HepG2 (cell line): ENCODE results near the gene RLN3. TPM values are rescaled to one million over a fixed set of nuclear protein-coding genes. Genes with fewer than 3 reads are reported as not detected.

Source experiments
- ATAC-seq: fragments of 200-7000 bp; cut with Tn5 transposase; 3 replicates; pipeline ENCODE4 v1.9.1; 2020; ENCODE audit warnings: mild to moderate bottlenecking, moderate library complexity
- BruUV-seq: library from RNA; stranded (reverse); fragments of 400-500 nt; replicated peaks from 2 replicates; lab custom pipeline; 2021; lab: Mats Ljungman, UMichigan
- CTCF ChIA-PET: fragments of 300-600 bp; formaldehyde crosslinking; extraction: SDS; loops from one replicate; lab custom pipeline; 2021; ENCODE audit warnings: low total read pairs, inconsistent platforms, low intra/inter-chr PET ratio; lab: Yijun Ruan, JAX
- POLR2A ChIA-PET: fragments of 350-600 bp; sonication (Branson Sonifier 250); formaldehyde crosslinking; loops from one replicate; lab custom pipeline; 2020; ENCODE audit warnings: antibody characterized with exemption, inconsistent platforms; lab: Yijun Ruan, JAX
- DNase-seq: peaks from one replicate; pipeline ENCODE4 v3.0.0-alpha.2; 2015; ENCODE audit warnings: low spot score
- FAIRE-seq: peaks from 3 replicates; lab custom pipeline; 2011; peaks lifted over from hg19 to GRCh38; lab: Jason Lieb, UNC
- H2AFZ ChIP-seq: one replicate; pipeline ENCODE4 v1.6.1; 2011; ENCODE audit warnings: low read length, inconsistent platforms
- H3K27ac ChIP-seq: fragments of 300-600 bp; 3 replicates; pipeline ENCODE4 v1.8.0; 2011; ENCODE audit warnings: mixed run types, mild to moderate bottlenecking, mixed read lengths, low read length, inconsistent platforms; ENCODE audit not compliant: insufficient read depth; ENCODE audit errors: extremely low read length
- H3K27me3 ChIP-seq, 2 experiments: fragments of 200-600 bp in 1 of 2; 2 replicates in 1 of 2; 3 replicates in 1 of 2; pipeline versions ENCODE4 v1.6.0 to v1.8.0; 2011; ENCODE audit warnings: low read length in 2 of 2, mild to moderate bottlenecking in 2 of 2, moderate library complexity in 2 of 2, inconsistent platforms in 1 of 2; ENCODE audit not compliant: insufficient read depth in 2 of 2, control insufficient read depth in 1 of 2
- H3K36me3 ChIP-seq, 2 experiments: fragments of 200-600 bp in 1 of 2; replicated peaks in 1 of 2; 2 replicates in 1 of 2; 3 replicates in 1 of 2; pipeline versions ENCODE4 v1.5.1 to v1.8.0; 2011; ENCODE audit warnings: low read length in 2 of 2, inconsistent platforms in 1 of 2; ENCODE audit not compliant: insufficient read depth in 2 of 2, control insufficient read depth in 1 of 2
- H3K4me1 ChIP-seq: 2 replicates; pipeline ENCODE4 v1.5.1; 2012; ENCODE audit warnings: low read length, inconsistent platforms; ENCODE audit not compliant: insufficient read depth
- H3K4me2 ChIP-seq: 2 replicates; pipeline ENCODE4 v1.6.0; 2011; ENCODE audit warnings: low read depth, low read length, inconsistent platforms
- H3K4me3 ChIP-seq, 3 experiments: fragments of 200-600 bp in 1 of 3; sonication (generic), shearing (Covaris generic) in 1 of 3; replicated peaks in 1 of 3; 2 replicates each; pipeline ENCODE4 v1.5.1; 2011 to 2016; ENCODE audit warnings: low read length in 3 of 3, inconsistent platforms in 2 of 3, low read depth in 2 of 3, mild to moderate bottlenecking in 2 of 3, control low read depth in 1 of 3, mixed read lengths in 1 of 3; ENCODE audit not compliant: insufficient read depth in 1 of 3
- H3K79me2 ChIP-seq: one replicate; pipeline ENCODE4 v1.6.1; 2011; ENCODE audit warnings: low read length, inconsistent platforms; ENCODE audit not compliant: insufficient read depth
- H3K9ac ChIP-seq: 2 replicates; pipeline ENCODE4 v1.6.0; 2011; ENCODE audit warnings: mild to moderate bottlenecking, low read depth, low read length, inconsistent platforms; ENCODE audit not compliant: insufficient read depth
- H3K9me3 ChIP-seq: 2 replicates; pipeline ENCODE4 v1.5.1; 2012; ENCODE audit warnings: mild to moderate bottlenecking, low read length
- H4K20me1 ChIP-seq: 2 replicates; pipeline ENCODE4 v1.6.0; 2011; ENCODE audit warnings: inconsistent platforms, mild to moderate bottlenecking, low read length, moderate library complexity; ENCODE audit not compliant: insufficient read depth
- BCLAF1 ChIP-seq: fragments of 450-650 bp; IDR thresholded peaks from 2 replicates; pipeline ENCODE4 v1.6.1; 2017; ENCODE audit warnings: mild to moderate bottlenecking
- ZNF629 ChIP-seq: sonication (generic); formaldehyde crosslinking; conservative IDR thresholded peaks from 2 replicates; pipeline ENCODE4 v1.5.0; 2020; ENCODE audit warnings: missing genetic modification reagents
- WGBS: methylation state at CpG from one replicate; pipeline ENCODE4 v1.1.6; 2017; ENCODE audit warnings: low lambda C conversion rate; 5-methylcytosine and 5-hydroxymethylcytosine counted together
- in situ Hi-C: cut with HindIII; loops from 2 replicates; pipeline ENCODE4 v1.10.0; 2017; ENCODE audit warnings: low pct_unique_long_range_greater_than_20kb; ENCODE audit not compliant: extremely low pct_ligation_motif_present
- intact Hi-C: fragments of 100-400 bp; cut with micrococcal nuclease; formaldehyde crosslinking; loops from one replicate; pipeline ENCODE4 v1.10.0; 2022; ENCODE audit not compliant: unreplicated experiment
- polyA plus RNA-seq, 8 experiments: library from polyadenylated mRNA; depleted of rRNA in 3 of 8; stranded (reverse) in 7 of 8; unstranded in 1 of 8; fragments of >200 nt; fragmentation: Illumina TruSeq in 4 of 8; extraction: Trizol in 4 of 8; gene quantifications; 2 replicates each; pipeline versions ENCODE4 v1.2.1 to v1.2.3, GENCODE V29; 2011 to 2016; ENCODE audit warnings: low read depth in 4 of 8, missing spikeins in 1 of 8, mixed read lengths in 1 of 8; ENCODE audit not compliant: insufficient read depth in 1 of 8
- total RNA-seq, 5 experiments: library from RNA; depleted of rRNA; stranded (reverse); fragments of >200 nt; fragmentation: Illumina TruSeq; extraction: Trizol; gene quantifications; 2 replicates each; pipeline ENCODE4 v1.2.3, GENCODE V29; 2016; ENCODE audit warnings: low read depth in 1 of 5

Gene RLN3
- total and polyA plus RNA-seq, 2 of the 13 experiments (the other 11 are each of a cell fraction or from before 2014, with no cell fraction given): not detected

- BruUV-seq: no TSS peak
- WGBS: 94% methylated on average over 11 of the region's 14 CpGs
- H3K36me3 ChIP-seq: peaks cover 16 to 30% of the 10 kb centered on the region in 2 experiments; a peak in 4 of 5 replicates
Observed at GRCh38 chr19:13995878-13996765, 31.8 kb upstream of the RLN3 start.

More at GRCh38 chr19:13995878-13996765, 31.8 kb upstream of the RLN3 start:
- H3K27ac ChIP-seq: no peak overlapping the region
- no peak; the same call in 2 of the 3 replicates for ATAC-seq
- H4K20me1 ChIP-seq: no peaks in the 10 kb centered on the region
- FAIRE-seq: no peak
- H3K4me1 ChIP-seq: no peaks in the 10 kb centered on the region
- no peak for TF ChIP-seq BCLAF1
- peak; percentile 60 for TF ChIP-seq ZNF629 (CRISPR knock-in tag)
- H3K27me3 ChIP-seq: no peaks in the 10 kb centered on the region; a peak in 1 of 5 replicates
- ChIA-PET POLR2A (no interaction called here), CTCF (no interaction called here)
- no peak overlapping the region for H3K4me2 ChIP-seq
- H2AFZ ChIP-seq: no peak overlapping the region
- no peaks in the 10 kb centered on the region for H3K79me2 ChIP-seq
- H3K9me3 ChIP-seq: no peaks in the 10 kb centered on the region
- no peak overlapping the region for H3K4me3 ChIP-seq
- no peak for DNase-seq
- intact Hi-C loops (no loop called here), in situ Hi-C loops (no loop called here)
- H3K9ac ChIP-seq: no peak overlapping the region
